Left forelimb (tissue), 1 donor: ENCODE results near the gene RAPGEF1.

Experiments used
- DNase-seq: peaks from one replicate; pipeline ENCODE4 v3.0.0-alpha.2; 2018; ENCODE audit warnings: low spot score

The RAPGEF1 gene

DNA sequence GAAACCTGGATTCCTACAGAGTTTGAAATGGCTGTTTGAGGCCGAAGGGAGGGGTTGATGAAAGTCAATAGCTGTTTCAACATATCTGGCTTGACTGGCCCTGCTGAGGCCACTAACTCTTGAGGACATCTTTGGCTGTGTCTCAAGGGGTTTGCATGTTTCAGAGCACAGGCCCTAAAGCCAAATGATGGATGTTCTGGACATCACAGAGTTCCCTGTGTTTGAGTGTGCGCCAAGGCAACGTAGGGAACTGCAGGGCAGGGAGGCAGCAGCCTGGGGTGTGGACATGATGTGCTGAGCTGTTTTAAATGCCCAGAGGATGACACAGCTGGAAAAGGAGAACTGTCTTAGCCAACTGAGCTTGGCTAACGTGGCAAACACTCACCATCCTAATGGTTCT, 89.6 kb downstream of the RAPGEF1 start:
- DNase-seq = no peak

DNA sequence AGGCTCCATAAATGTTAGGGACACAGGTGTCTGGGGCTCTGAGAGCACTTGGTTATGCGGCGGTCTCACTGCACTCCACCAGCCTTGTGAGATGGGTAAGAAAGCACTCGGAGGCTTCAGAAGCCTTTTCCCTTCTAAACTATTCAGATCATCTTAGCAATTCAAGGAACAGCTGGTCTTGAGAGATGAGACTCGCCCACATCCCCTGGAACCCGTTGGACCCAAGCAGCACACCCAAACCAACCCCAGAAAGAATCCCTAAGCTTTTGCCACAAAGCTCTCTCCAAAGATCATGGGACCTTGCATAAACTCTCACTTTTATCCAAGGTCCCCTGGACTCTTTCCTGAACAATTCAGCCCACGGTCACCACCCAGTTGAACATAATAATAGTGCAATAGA, 90.2 kb downstream of the RAPGEF1 start:
- DNase-seq = no peak

DNA sequence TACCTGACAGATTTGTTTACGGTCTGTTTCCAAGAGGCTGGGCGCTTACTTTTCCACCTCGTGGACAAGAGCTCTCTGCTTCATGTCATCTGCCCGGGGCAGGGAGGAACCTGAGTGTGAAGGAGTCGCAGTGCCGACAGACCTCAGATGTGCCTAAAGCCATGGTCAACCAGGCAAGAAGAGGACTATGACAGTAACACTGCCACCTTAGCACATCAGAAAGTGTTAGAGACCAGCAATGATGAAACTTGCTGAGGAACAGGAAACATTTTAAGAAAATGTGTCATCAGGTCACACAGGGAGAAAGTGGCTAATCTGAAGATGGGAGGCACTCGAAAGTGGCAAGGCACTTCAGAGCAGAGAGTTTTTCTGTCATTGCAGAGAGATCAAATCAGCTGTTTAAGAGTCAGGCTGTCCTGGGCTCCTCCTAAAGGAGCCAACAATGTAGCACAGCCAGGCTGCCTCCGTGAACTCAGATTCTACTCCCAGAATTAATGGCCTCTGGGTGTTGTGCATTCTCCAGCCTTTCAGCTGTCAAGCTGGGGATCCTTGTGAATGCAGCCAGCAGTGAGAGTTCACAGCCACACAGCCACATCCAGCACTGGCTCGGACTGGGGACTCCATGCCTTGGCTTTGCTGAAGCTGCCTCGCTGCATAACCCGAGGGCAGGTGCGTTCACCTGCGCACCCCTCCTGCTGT, 94.6 kb downstream of the RAPGEF1 start:
- DNase-seq = no peak

DNA sequence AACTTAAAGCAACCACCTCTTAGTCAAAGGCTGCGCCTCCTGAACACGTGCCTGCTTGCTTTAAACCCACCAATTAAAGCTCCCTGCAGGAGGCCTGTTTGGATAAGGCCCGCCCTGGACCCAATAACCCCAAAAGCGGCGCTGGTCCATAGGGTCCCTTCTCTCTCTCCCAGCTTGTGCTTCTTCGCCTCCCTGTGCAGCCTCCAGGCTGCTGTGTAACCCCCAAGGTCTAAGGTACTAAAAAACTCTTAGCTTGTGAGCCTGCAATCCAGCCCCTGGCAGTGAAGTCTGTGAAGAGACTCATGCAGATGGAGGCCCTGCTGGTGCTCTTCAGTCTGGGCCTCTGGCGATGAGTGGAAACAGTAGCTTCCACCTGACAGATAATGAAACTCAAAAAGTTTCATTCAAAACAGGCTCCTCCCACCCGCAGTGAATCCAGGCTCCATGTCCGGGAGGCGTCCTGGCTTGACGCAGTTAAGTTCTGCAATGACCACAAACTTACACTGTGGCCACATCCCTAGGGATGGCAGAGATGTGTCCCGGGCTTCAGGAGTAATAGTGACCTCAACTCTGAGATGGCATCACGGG, 97.3 kb downstream of the RAPGEF1 start:
- no peak for DNase-seq

DNA sequence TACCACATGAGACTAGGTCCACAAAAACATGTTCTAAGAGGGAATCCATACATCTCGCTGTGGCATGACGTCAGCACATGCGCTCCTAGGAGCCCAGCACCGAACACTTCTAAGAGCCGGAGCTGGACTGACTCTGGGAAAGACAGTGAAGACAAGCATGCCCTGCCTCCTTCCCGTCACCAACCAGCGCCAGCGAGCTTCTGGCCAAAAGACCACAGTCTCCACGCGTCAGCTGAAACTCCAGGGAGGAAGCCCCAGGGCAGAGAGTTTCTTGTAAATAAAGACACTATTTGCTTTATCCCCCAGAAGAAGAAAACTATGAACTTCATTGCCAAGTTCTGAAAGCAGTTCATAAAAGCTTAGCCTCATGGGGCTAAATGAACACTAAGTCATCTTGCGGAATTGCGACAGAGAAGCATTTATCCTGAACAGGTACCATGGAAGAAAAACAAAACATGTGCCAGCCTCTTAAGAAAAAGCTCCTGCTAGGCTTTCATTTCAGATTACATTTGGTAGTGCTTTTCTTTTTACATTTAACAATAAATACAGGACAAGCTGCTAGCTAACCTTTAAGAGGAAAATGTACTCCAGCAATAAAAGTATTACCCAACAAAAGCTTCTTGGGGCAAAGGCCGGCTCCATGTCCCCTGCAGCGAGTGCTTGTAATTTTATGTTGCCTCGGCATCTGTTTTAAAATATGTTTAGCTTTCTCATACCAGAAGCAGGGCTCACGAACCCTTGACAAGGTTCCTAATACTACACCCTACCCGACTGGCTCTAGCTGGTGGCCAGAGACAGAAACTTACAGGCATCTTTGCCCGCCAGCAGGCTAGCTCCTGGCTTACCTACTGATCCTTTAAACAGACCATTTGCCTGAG, 98.0 kb downstream of the RAPGEF1 start:
- DNase-seq = no peak

DNA sequence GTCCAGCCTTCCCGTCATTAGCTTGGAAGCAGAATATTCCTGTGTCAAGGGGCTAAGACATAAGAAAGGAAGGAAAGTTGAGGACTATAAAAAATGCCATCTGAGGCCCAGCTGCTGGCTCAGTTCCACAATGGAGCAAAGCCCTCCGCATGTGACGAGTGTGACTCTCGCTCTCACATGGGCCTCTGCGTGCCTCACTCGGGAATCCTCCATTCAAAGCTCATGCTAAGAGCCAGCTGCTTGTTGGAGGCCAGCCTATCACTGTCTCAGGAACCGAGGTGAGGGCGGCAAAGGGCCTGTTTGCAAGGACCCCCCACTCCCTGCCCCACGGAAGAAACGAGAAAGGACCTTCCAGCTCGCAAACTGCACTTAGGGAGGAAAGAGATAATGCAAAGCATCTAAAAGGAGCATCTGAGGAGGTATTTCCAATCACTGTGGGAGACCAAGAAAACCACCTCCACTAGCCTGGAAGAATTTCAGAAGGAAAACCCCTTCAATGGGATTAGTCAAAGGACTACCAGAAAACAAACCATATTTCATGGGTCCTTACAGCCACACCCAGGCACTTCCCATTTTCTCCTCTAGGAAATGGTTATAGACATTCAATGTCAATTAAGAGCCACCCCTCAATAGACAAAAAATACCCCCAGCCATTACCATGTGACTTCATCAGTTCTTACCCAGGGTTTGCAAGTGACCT, 99.3 kb downstream of the RAPGEF1 start:
- no peak for DNase-seq

DNA sequence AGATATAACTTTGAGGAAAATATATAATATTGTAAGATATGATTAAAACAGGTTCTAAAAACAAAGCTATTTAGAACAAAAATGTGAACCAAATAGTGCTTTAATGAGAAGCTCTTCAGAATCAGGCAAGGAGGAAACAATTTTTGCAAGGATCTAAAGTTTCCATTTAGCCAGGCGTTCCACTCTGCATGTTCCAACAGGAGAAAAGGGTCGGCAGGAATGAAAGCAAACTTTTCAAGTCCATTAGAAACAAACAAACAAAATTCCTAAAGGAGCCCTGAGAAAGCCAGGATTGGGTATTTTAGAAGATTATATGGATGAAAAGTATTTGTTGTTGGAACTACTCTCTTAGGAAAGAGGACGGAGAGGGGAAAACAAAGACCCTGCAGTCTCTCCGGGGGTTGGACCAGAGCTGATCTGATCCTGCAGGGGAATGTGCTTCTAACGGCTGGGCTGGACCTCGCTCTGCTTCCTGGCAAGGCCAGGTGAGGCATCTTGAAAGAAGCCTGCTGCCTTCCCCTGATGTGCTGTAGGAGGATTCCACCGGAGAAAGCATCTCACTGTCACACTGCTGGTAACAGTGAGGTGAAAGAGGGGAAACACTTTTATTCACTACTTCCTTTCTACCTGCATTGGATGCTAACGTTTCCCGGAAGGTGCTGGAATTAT, 100.0 kb downstream of the RAPGEF1 start:
- no peak for DNase-seq

DNA sequence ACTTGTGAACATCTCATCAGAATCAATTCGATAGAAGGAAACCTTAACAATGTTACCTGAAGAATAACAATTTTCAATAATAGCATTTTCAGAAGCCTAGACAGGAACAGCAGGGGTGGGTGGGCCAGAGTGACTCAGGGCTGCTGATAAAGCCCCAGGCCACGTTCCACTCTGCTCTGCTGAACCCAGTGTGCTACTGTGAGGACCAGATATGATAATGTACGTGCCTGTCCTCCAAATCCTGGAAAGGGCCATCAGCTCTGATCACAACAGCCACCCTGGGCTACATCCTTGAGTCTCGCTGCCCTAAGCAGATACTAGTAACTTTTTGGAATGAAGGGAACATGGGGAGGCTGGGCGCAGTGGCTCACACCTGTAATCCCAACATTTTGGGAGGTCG, 103.3 kb downstream of the RAPGEF1 start:
- no peak for DNase-seq

DNA sequence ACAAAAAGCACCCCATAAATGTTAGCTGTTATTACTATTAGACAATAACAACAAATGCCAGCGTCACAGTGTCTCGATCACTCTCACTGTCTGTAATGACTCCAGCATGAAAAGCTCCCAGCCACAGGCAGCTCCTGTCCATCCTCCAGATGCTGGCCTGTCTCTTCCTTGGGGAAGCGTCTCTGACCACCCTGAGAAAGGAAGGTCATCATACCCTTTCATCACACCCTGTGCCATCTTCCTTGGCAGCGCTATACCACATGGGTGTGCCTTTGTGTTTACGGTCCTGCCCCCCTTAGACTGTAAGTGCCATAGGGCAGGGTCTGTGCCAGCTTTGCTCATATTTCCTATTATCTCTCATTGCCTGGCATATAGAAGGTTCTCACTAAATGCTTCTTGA, 104.0 kb downstream of the RAPGEF1 start:
- no peak for DNase-seq

DNA sequence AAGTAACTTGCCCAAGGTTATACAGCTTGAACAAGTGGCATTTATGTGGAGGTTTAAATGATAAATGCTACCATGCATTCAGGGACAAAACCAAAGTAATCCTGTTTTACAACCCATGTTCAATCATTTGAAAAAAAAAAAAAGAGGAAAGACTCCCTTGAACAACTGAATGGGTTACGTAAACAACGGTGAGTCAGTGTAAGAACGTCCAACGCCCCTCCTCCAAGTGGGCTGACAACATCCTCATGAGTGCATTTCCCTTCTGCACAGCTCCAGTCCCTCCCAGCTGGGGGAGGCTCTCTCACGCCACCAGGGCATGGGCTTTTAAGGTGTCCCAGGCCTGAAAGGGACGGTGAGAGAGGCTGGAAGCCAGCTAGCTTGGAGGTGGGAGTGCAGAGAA, 104.6 kb downstream of the RAPGEF1 start:
- DNase-seq = no peak

DNA sequence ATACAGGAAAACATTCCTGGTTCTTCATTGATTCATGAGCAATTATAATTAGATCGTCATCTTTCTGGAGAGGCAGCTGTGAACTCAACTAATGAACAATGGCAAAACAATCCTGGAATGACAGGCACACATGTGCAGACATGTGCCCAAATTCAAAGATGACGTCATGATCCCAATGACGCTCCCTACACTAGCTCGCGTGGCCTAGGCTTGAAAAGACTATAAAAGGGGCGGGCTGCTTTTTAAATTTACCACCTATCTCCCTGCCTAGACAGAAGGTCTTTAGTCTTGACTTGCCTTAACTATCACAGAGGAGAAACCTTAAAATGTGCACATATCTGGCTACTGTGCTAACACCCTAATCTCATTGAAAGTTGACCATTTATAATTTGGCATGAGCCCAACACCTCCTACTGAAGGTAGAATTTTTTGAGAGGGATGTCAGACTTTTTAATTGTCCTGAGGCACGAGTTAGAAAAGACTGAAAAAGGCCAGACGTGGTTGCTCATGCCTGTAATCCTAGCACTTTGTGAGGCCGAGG, 106.3 kb downstream of the RAPGEF1 start:
- DNase-seq = no peak

DNA sequence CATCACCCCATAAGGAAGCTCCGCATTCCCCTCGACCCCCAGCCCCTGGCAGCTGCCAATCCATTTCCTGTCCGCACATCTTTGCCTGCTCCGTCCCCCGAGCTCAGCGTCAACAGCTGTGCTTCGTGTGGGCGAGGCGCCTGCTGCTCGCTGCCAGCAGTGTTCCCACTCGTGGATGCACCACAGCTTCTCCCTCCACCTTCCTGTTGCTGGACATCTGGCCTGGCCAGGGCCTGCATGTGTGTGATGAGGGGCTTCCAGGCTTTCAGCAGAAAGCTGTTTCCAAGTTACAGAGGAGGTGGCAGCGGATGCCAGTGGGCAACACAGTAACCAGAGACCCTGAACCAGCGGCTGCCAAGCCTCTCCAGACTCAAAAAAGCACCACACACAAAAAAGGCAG, 108.6 kb downstream of the RAPGEF1 start:
- DNase-seq = peak; percentile 63

DNA sequence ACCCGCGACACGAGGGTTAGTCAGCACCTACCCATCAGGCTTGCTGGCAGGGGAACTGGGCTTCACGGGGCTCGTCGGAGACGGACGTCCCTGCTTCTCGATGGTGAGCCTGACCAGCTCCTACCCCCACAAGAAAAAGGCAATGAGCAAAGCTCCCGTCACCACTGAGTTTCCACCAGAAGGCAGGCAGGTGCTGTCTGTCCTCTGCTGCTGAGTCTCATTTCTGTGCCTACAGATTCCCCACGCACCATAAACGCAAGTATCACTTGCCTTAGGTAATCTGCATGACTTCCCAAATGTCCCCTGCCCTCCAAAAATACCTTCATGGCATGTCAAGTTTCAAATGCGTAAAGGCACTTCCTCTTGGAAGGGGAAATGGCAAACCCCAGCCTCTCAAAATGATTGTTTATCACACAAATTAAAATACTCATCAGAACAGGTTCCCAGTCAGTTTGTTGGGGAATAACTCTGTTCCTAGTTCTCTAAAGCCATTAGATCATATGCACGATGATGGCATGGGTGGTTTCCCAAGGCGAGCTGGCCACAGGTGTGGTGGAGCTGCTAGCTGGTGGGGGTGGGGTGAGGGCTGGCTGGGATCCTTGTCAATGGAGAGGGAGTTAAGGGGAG, 109.6 kb downstream of the RAPGEF1 start:
- DNase-seq = peak; percentile 45

DNA sequence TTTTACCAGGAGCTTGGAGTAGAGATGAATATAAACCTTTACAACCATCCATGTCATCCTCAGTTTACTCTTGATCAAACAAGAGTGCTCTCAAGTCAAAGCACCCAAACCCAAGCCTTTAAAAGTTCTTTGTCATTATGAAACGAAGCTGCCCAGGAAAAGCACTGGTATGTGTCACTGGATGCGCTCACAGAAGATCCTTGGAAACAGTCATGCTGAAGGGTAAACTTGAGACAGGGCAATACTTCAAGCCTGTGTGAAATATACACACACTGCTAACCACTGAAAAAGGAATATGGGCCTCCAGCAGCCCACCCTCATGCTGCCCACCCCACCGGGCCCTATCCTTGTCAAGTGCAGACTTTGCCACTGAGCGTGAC, 110.1 kb downstream of the RAPGEF1 start:
- no peak for DNase-seq

DNA sequence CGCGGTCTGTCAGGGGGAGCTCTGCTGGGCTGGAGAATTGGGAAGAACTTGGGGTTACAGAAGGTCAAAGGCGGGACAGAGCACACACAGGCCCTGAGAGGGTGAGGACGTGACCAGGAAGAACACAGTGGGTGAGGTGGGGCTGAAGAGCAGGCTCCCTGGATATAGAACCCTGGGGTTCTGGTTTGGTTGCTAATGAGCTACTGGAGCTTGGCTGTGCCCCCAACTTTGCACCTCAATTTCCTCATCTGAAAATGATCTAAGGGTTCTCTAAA, 110.7 kb downstream of the RAPGEF1 start:
- DNase-seq = no peak

DNA sequence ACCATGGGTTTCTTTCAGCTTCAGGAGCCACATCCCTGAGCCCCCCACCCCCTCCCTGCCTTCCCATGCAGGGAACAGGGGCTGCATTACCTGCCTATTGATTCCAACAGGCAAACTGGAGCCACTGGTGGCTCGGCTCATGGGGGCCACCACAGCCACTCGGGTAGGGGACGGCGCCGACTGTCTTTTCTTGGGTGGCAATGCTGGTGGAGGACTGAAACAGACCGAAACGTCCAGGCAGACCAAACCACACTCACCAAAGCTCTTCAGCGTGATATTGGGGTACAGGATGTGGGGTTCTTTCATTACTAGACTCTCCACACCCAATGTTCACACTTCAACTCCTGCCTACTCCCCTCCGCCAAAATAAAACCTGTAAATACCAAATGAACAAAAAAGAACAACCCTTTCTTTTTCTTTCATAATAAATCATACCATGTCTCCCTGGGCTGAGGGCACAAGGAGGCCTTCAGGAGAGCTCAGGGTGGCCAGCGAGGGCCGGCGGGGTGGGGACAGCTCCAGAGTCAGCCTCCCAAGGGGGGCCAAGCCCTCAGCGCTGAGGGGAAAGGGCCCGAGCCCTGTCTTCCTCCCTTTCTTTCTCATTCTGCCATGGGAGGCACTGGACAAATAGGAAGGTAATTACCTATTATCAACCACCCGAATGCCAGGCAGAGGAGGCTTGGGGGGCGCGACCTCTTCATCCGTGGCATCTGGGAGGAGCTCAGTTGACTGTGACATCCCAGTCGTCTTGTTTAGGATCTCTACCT, 111.2 kb downstream of the RAPGEF1 start:
- DNase-seq = no peak

DNA sequence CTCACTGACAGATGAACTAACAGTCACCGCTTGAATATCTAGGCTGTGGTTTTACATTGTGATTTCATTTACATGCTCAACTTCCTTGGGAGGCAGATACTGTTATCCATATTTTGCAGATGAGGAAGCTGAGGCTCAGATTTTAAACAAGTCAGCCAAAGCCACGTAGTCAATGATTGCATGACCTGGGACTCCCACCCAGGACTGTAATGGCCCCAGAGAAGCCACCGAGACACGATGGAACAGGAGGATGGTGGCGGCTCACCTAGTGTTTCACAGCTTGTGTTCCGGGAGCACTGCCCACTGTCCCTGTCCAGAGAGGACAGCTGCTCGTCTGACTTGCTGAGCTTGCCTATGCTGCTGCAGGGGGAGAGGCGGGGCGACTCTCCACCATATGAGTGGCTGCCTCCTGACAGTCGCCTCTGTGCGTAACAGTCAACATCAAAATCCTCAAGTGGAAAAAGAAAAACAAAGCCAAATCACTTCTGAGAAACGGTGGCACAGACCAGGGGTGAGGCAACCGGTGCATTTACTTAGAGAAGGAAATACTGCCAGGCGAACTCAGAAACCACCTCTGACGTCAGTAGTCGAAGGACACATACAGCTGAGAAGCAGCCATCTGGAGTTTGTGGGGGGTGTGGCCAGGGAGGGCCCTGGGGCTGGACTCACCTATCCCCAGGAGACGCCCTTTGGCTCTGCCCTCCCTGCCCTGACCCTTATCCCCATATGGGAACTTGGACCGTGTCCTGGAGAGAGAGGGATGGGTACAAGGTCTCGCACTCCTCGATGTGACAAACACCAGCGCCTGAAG, 112.0 kb downstream of the RAPGEF1 start:
- DNase-seq = no peak

DNA sequence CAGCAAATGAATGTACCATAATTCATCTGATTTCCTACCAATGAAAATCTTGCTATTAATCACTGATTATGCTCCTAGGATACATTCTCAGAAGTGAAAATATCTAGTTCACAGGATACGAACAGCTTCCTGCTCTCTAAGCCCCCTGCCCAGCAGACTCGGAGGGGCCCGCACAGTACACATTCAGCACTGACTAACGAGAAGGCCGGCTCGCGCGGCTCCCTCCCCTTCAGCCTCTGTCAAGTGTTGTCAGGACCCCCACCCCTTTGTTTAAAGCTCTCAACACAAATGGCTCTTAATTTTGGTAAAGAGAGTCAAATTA, 112.6 kb downstream of the RAPGEF1 start:
- no peak for DNase-seq

DNA sequence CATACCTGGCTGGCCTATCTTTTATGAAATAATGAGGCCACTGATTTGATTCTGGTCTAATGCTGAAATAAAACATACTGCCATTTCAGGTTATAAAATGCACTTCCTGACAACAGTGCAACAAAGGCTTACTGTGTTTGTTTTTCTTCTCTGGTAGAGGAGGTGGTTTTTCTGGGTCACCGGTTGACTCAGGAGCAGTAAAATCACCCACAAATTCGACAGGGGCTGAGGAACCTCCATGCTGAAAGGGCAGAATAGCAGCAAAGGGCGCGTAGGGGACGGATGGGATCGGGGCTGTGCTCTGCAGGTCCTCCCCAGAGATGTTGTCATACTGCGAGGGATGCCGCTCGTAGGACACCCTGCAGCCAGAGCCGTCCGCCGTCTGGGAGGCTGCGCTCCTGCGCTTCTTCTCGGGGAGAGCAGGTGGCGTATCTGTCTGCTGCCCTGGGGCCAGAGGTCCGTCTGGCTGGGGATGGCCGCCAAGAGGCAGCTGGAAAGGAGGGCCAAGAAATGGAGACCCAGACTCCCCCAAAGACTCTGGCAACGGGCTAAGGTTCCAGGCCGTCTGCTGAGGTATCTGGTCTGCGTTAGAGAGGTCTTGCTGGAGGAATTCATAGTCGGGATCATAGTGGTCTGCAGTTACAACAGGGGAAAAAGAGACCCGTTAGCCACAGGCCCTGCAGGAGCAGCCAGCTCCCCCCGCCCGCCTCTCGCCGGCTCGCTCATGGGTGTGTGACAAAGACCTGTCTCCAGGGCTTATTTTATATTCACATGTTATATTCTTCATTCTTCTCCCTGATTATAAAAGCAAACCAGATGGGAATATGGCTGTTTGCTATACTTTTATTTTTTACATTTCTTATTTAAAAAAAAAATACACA, 113.8 kb downstream of the RAPGEF1 start:
- no peak for DNase-seq
